HL-60 (cell line): Measurements from ENCODE around the gene RNF40.

Experiments used
- CTCF ChIP-seq: IDR thresholded peaks from one replicate; pipeline ENCODE4 v1.5.1; 2011; ENCODE audit warnings: low read length, control low read depth, inconsistent platforms; ENCODE audit not compliant: insufficient read depth
- GABPA ChIP-seq: IDR thresholded peaks from 2 replicates; pipeline ENCODE4 v1.6.1; 2012; ENCODE audit warnings: low read depth
- POLR2AphosphoS5 ChIP-seq: IDR thresholded peaks from 2 replicates; pipeline ENCODE4 v1.6.1; 2012; ENCODE audit warnings: low read depth
- REST ChIP-seq: IDR thresholded peaks from 2 replicates; pipeline ENCODE4 v1.6.1; 2012; ENCODE audit warnings: low read depth; ENCODE audit not compliant: insufficient replicate concordance
- SPI1 ChIP-seq: IDR thresholded peaks from 2 replicates; pipeline ENCODE4 v1.6.1; 2012; ENCODE audit warnings: low read depth, mild to moderate bottlenecking, borderline replicate concordance

GRCh38 chr16:30766206-30766932, 4.2 kb downstream of the RNF40 start:
- no peak for TF ChIP-seq REST
- no peak for TF ChIP-seq GABPA
- no peak for TF ChIP-seq CTCF
- no peak for TF ChIP-seq SPI1
- TF ChIP-seq POLR2AphosphoS5: no peak
